Activated naive CD8-positive, alpha-beta T cell (primary cell): ENCODE data around the gene MTMR6.

ENCODE experiments used
- H3K27ac Mint-ChIP-seq: one replicate; pipeline ENCODE4 v1.8.0; 2021; ENCODE audit warnings: mixed read lengths
- H3K27me3 Mint-ChIP-seq: one replicate; pipeline ENCODE4 v1.8.0; 2021; ENCODE audit warnings: mixed read lengths
- H3K36me3 Mint-ChIP-seq: one replicate; pipeline ENCODE4 v1.8.0; 2021; ENCODE audit warnings: mixed read lengths
- H3K4me1 Mint-ChIP-seq: one replicate; pipeline ENCODE4 v1.8.0; 2021; ENCODE audit warnings: low read depth, mixed read lengths
- H3K4me3 Mint-ChIP-seq: one replicate; pipeline ENCODE4 v1.8.0; 2021; ENCODE audit warnings: mild to moderate bottlenecking, mixed read lengths
- H3K9me3 Mint-ChIP-seq: one replicate; pipeline ENCODE4 v1.8.0; 2021; ENCODE audit warnings: low read depth, mixed read lengths

The MTMR6 gene

GRCh38 chr13:25217023-25217885 lies 70.0 kb downstream of the MTMR6 start:
- no peak overlapping the region for H3K27ac Mint-ChIP-seq
- peaks cover 6% of the 10 kb centered on the region for H3K27me3 Mint-ChIP-seq
- no peaks in the 10 kb centered on the region for H3K4me1 Mint-ChIP-seq
- H3K36me3 Mint-ChIP-seq, result no peaks in the 10 kb centered on the region
- H3K9me3 Mint-ChIP-seq, result no peaks in the 10 kb centered on the region
- no peak overlapping the region for H3K4me3 Mint-ChIP-seq

- Mint-ChIP-seq H3K27me3 (peaks cover 6% of the 10 kb centered on the region), H3K9me3 (no peaks in the 10 kb centered on the region), H3K4me3 (no peak overlapping the region), H3K4me1 (no peaks in the 10 kb centered on the region), H3K36me3 (no peaks in the 10 kb centered on the region), H3K27ac (no peak overlapping the region)
Measured at GRCh38 chr13:25215253-25215575, 72.1 kb downstream of the MTMR6 start.

GRCh38 chr13:25214491-25215252 lies 72.6 kb downstream of the MTMR6 start:
- Mint-ChIP-seq H3K27ac (no peak overlapping the region), H3K4me1 (no peaks in the 10 kb centered on the region), H3K9me3 (no peaks in the 10 kb centered on the region), H3K27me3 (peaks cover 6% of the 10 kb centered on the region), H3K4me3 (no peak overlapping the region), H3K36me3 (no peaks in the 10 kb centered on the region)

GRCh38 chr13:25213715-25214114 lies 73.6 kb downstream of the MTMR6 start:
- H3K36me3 Mint-ChIP-seq, result no peaks in the 10 kb centered on the region
- H3K27ac Mint-ChIP-seq, result no peak overlapping the region
- H3K9me3 Mint-ChIP-seq, result no peaks in the 10 kb centered on the region
- H3K4me3 Mint-ChIP-seq, result no peak overlapping the region
- H3K27me3 Mint-ChIP-seq, result peaks cover 6% of the 10 kb centered on the region
- no peaks in the 10 kb centered on the region for H3K4me1 Mint-ChIP-seq

GRCh38 chr13:25210842-25211569 lies 76.3 kb downstream of the MTMR6 start:
- Mint-ChIP-seq H3K36me3 (no peaks in the 10 kb centered on the region), H3K4me3 (no peak overlapping the region), H3K4me1 (no peaks in the 10 kb centered on the region), H3K27me3 (peaks cover 6% of the 10 kb centered on the region), H3K9me3 (no peaks in the 10 kb centered on the region), H3K27ac (no peak overlapping the region)

GRCh38 chr13:25207291-25207810 lies 79.9 kb downstream of the MTMR6 start:
- Mint-ChIP-seq H3K4me3 (no peak overlapping the region), H3K9me3 (no peaks in the 10 kb centered on the region)

GRCh38 chr13:25204863-25205262 lies 82.4 kb downstream of the MTMR6 start:
- no peak overlapping the region for H3K27ac Mint-ChIP-seq
- no peak overlapping the region for H3K4me3 Mint-ChIP-seq
- H3K27me3 Mint-ChIP-seq, result peaks cover 1% of the 10 kb centered on the region
- peaks cover 4% of the 10 kb centered on the region for H3K4me1 Mint-ChIP-seq
- no peaks in the 10 kb centered on the region for H3K36me3 Mint-ChIP-seq
- no peaks in the 10 kb centered on the region for H3K9me3 Mint-ChIP-seq

More at GRCh38 chr13:25207291-25207810, 79.9 kb downstream of the MTMR6 start:
- Mint-ChIP-seq H3K27me3 (no peaks in the 10 kb centered on the region), H3K27ac (no peak overlapping the region), H3K36me3 (no peaks in the 10 kb centered on the region), H3K4me1 (peaks cover 4% of the 10 kb centered on the region)

GRCh38 chr13:25203127-25203740 lies 84.1 kb downstream of the MTMR6 start:
- Mint-ChIP-seq H3K36me3 (no peaks in the 10 kb centered on the region), H3K27ac (no peak overlapping the region), H3K9me3 (no peaks in the 10 kb centered on the region), H3K4me1 (peaks cover 4% of the 10 kb centered on the region), H3K4me3 (no peak overlapping the region), H3K27me3 (peaks cover 1% of the 10 kb centered on the region)

GRCh38 chr13:25200783-25201182 lies 86.5 kb downstream of the MTMR6 start:
- no peaks in the 10 kb centered on the region for H3K36me3 Mint-ChIP-seq
- peaks cover 4% of the 10 kb centered on the region for H3K4me1 Mint-ChIP-seq
- no peak overlapping the region for H3K27ac Mint-ChIP-seq
- H3K4me3 Mint-ChIP-seq, result no peak overlapping the region
- no peaks in the 10 kb centered on the region for H3K9me3 Mint-ChIP-seq
- peaks cover 7% of the 10 kb centered on the region for H3K27me3 Mint-ChIP-seq

- Mint-ChIP-seq H3K4me3 (no peak overlapping the region), H3K27ac (no peak overlapping the region), H3K9me3 (no peaks in the 10 kb centered on the region), H3K4me1 (no peaks in the 10 kb centered on the region), H3K36me3 (no peaks in the 10 kb centered on the region), H3K27me3 (peaks cover 7% of the 10 kb centered on the region)
Measured at GRCh38 chr13:25198647-25199046, 88.6 kb downstream of the MTMR6 start.

- H3K9me3 Mint-ChIP-seq, result no peaks in the 10 kb centered on the region
- H3K4me1 Mint-ChIP-seq, result no peaks in the 10 kb centered on the region
- no peak overlapping the region for H3K27ac Mint-ChIP-seq
- no peak overlapping the region for H3K4me3 Mint-ChIP-seq
- no peaks in the 10 kb centered on the region for H3K36me3 Mint-ChIP-seq
- peaks cover 13% of the 10 kb centered on the region for H3K27me3 Mint-ChIP-seq
Measured at GRCh38 chr13:25196971-25197370, 90.3 kb downstream of the MTMR6 start.
